Esophagus muscularis mucosa (tissue), 4 donors: ENCODE measurements around the gene TSTD2. TPM values are rescaled to one million over a fixed set of nuclear protein-coding genes. Genes with fewer than 3 reads are reported as not detected.
A peak's percentile ranks its signal among the peaks of the same experiment; 100 is the strongest.

ENCODE experiments used
- DNase-seq: peaks from one replicate; pipeline ENCODE4 v3.0.0-alpha.2; 2017; ENCODE audit errors: extremely low spot score
- H3K27ac ChIP-seq, 4 donors: fragments of 200-600 bp; sonication (generic); replicated peaks in 1 of 4; 1 replicate in 3 of 4; 2 replicates in 1 of 4; pipeline ENCODE4 v1.5.1; 2016 to 2019; ENCODE audit warnings: mild to moderate bottlenecking in 1 of 4
- H3K27me3 ChIP-seq, 4 donors: fragments of 200-600 bp; sonication (generic); one replicate each; pipeline versions ENCODE4 v1.5.1 to v1.6.0; 2016 to 2019
- H3K36me3 ChIP-seq, 4 donors: fragments of 200-600 bp; sonication (generic); one replicate each; pipeline ENCODE4 v1.5.1; 2016 to 2019
- H3K4me1 ChIP-seq, 4 donors: fragments of 200-600 bp; sonication (generic); one replicate each; pipeline ENCODE4 v1.5.1; 2016 to 2019
- H3K4me3 ChIP-seq, 4 donors: fragments of 200-600 bp; sonication (generic); 1 replicate in 2 of 4; 2 replicates in 2 of 4; pipeline ENCODE4 v1.5.1; 2016 to 2019; ENCODE audit warnings: mild to moderate bottlenecking in 4 of 4, moderate library complexity in 1 of 4
- H3K9me3 ChIP-seq, 4 donors: fragments of 200-600 bp; sonication (generic); 1 replicate in 3 of 4; 2 replicates in 1 of 4; pipeline ENCODE4 v1.5.1; 2016 to 2019
- CTCF ChIP-seq, 3 experiments: fragments of 200-600 bp in 2 of 3; fragments of 450-650 bp in 1 of 3; sonication (generic) in 2 of 3; IDR thresholded peaks; one replicate each; pipeline ENCODE4 v1.5.1; 2017 to 2019; ENCODE audit warnings: antibody characterized with exemption in 3 of 3, mild to moderate bottlenecking in 2 of 3, moderate library complexity in 1 of 3
- EP300 ChIP-seq: sonication (generic); formaldehyde crosslinking; IDR thresholded peaks from one replicate; pipeline ENCODE4 v1.6.1; 2017; ENCODE audit warnings: antibody characterized with exemption
- POLR2A ChIP-seq: fragments of 450-650 bp; IDR thresholded peaks from one replicate; pipeline ENCODE4 v1.6.1; 2017; ENCODE audit warnings: antibody characterized with exemption, moderate library complexity, mild to moderate bottlenecking, low read depth
- POLR2AphosphoS5 ChIP-seq, 2 donors: sonication (generic); formaldehyde crosslinking; IDR thresholded peaks; one replicate each; pipeline ENCODE4 v1.6.1; 2017; ENCODE audit warnings: antibody characterized with exemption in 2 of 2
- WGBS: methylation state at CpG from one replicate; pipeline ENCODE4 v1.1.5; 2018; 5-methylcytosine and 5-hydroxymethylcytosine counted together
- intact Hi-C: fragments of 100-400 bp; cut with DNase I; formaldehyde crosslinking; loops from one replicate; pipeline ENCODE4 v1.15.1; 2023
- total RNA-seq, 4 donors: library from RNA; depleted of rRNA; stranded (reverse); fragments of >200 nt; gene quantifications; one replicate each; pipeline versions ENCODE4 v1.1.0 to v1.2.1, GENCODE V29; 2016

TSTD2 gene
- total RNA-seq = 10 to 100 TPM; 22.9 to 25.3 (median 23.5) TPM

DNA sequence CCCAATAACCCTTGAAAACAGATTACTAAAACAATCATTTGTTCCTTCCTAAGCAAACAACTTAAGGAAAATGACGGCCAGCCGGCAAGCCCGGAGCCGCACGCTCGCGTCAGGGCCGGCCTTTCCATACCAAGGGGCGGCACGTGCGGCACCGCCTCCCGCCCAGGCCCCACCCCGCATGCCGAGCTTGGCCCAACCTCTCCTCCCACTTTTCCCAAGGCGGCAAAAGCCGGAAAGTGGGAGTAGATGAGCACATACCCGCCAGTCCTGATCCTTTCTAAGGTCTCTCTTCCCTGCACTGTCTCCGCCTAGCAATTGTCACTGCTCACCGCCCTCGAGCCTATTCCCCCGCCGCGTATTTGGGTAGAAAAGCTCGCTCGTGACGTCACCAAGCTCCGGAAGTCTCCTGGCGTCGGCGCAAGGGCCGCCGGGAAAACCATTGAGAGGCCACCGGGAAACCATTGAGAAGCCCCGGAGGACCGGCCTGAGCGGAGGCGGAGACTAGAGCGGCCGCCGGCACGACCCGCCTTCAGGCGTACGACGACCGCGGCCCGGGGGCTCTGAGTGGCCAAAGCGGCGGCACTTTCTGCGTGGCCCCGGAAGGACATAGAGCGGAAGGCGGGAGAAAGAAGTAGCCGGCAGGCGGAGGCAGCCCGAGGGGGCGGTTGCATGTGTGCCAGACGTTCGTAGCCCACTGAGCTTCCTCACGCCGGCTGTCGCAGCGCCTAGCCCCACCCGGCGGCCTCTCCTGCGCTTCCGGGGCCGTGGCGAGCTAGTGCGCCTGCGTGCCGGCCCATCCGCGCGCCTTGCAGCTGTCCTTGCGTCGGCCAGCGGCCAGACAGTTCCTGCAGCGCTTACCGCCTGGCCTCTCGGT lies at the start of gene TSTD2, which contains the start of gene NCBP1:
TSS of gene TSTD2 (minus strand) at position 384 of the 874 bp plus-strand sequence. CDS start 5,806 bp downstream, outside the sequence.
TSS of gene NCBP1 (plus strand) at position 837 of the 874 bp plus-strand sequence. CDS start 61 bp downstream, outside the sequence.
- no peaks in the 10 kb centered on the region for H3K36me3 ChIP-seq
- whole genome bisulfite sequencing = 0% methylated on average over 36 of the region's 83 CpGs
- intact Hi-C loops = no loop called here
- peak; percentile 99 for DNase-seq
- peak within 1 kb of the TSS; percentile 72 to 95 (median 88) for H3K4me3 ChIP-seq
- peaks cover 42 to 73% (median 66%) of the 10 kb centered on the region in 4 donors for H3K4me1 ChIP-seq
- H3K9me3 ChIP-seq = no peaks in the 10 kb centered on the region
- H3K27ac ChIP-seq = peak within 1 kb of the TSS; percentile 92 to 98 (median 96)
- H3K27me3 ChIP-seq = no peaks in the 10 kb centered on the region
- TF ChIP-seq POLR2A (peak; percentile 68), POLR2AphosphoS5 (IDR thresholded peaks at IDR 0.05) (peak; percentile 85 to 95), CTCF (IDR thresholded peaks at IDR 0.05) (no peak), EP300 (no peak)

DNA sequence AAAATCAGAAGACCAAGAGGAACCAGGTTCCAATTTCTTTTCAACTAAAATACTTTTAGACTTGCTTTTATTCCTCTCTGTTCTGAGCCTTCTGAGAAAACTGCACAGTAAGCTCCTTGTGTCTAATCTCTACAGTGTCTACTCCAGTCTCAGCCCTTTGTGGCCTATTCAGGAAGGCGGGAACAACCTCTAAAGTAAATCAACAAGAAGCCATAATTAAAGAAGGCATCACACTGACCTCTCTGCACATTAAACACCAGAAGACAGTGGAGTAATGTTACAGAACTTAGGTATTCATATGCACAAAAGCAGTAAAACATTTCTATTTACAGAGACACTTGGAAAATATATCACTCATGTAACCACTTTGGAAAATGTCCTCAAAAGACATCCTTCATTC lies 49.1 kb upstream of the TSTD2 start:
- Histone ChIP-seq H3K27me3 (no peaks in the 10 kb centered on the region), H3K4me1 (no peaks in the 10 kb centered on the region), H3K9me3 (no peaks in the 10 kb centered on the region), H3K4me3 (no peak overlapping the region), H3K27ac (no peak overlapping the region), H3K36me3 (peaks cover 12 to 95% (median 73%) of the 10 kb centered on the region in 4 donors)
- no peak for DNase-seq
- intact Hi-C loops = no loop called here
- WGBS = 100% methylated on average over 1 of the region's 1 CpG
- TF ChIP-seq CTCF (IDR thresholded peaks at IDR 0.05) (no peak), EP300 (no peak), POLR2AphosphoS5 (IDR thresholded peaks at IDR 0.05) (no peak), POLR2A (no peak)

GRCh38 chr9:97675655-97676054 lies 42.5 kb upstream of the TSTD2 start:
- no peak overlapping the region for H3K27ac ChIP-seq
- WGBS = 67% methylated on average over 3 of the region's 3 CpGs

GRCh38 chr9:97673922-97674321 lies 40.8 kb upstream of the TSTD2 start:
- DNase-seq = no peak
- Histone ChIP-seq H3K4me1 (no peaks in the 10 kb centered on the region), H3K9me3 (no peaks in the 10 kb centered on the region), H3K27me3 (no peaks in the 10 kb centered on the region), H3K27ac (no peak overlapping the region), H3K4me3 (no peak overlapping the region), H3K36me3 (peaks cover 36 to 99% (median 87%) of the 10 kb centered on the region in 4 donors)
- 58% methylated on average over 3 of the region's 3 CpGs for WGBS
- intact Hi-C loops = no loop called here
- TF ChIP-seq CTCF (IDR thresholded peaks at IDR 0.05) = no peak
- no peak for TF ChIP-seq POLR2AphosphoS5 (IDR thresholded peaks at IDR 0.05)
- TF ChIP-seq POLR2A = no peak
- no peak for TF ChIP-seq EP300

More at GRCh38 chr9:97675655-97676054, 42.5 kb upstream of the TSTD2 start:
- Histone ChIP-seq H3K36me3 (peaks cover 23 to 99% (median 79%) of the 10 kb centered on the region in 4 donors), H3K9me3 (no peaks in the 10 kb centered on the region), H3K4me3 (no peak overlapping the region), H3K4me1 (no peaks in the 10 kb centered on the region), H3K27me3 (no peaks in the 10 kb centered on the region)
- no peak for DNase-seq
- intact Hi-C loops = no loop called here
- TF ChIP-seq POLR2AphosphoS5 (IDR thresholded peaks at IDR 0.05) (no peak), CTCF (IDR thresholded peaks at IDR 0.05) (no peak), POLR2A (no peak), EP300 (no peak)
